ENCODE data around the gene ESR1.
"Not testable (repeated sequence)": the region's sequence is repeated elsewhere in the genome, so short reads cannot be mapped to it uniquely, and the experiment has no call there.

ESR1 gene

GRCh38 chr6:152054441-152054840 lies 247.0 kb downstream of the ESR1 start:
- DNase-seq (ENCODE audit: low read depth), result no peak

- DNase-seq (ENCODE audit: low read depth), result no peak
Observed at GRCh38 chr6:152055517-152055916, 248.0 kb downstream of the ESR1 start.

GRCh38 chr6:152057832-152058498 lies 250.5 kb downstream of the ESR1 start:
- no peak for DNase-seq (ENCODE audit: low read depth)

GRCh38 chr6:152059909-152060308 lies 252.4 kb downstream of the ESR1 start:
- DNase-seq (ENCODE audit: low read depth), result no peak

GRCh38 chr6:152062476-152062875 lies 255.0 kb downstream of the ESR1 start:
- DNase-seq (ENCODE audit: low read depth), result no peak

- DNase-seq (ENCODE audit: low read depth), result no peak
Observed at GRCh38 chr6:152063170-152063921, 255.9 kb downstream of the ESR1 start.

- no peak for DNase-seq (ENCODE audit: low read depth)
Observed at GRCh38 chr6:152068622-152069261, 261.3 kb downstream of the ESR1 start.

GRCh38 chr6:152070556-152070955 lies 263.1 kb downstream of the ESR1 start:
- DNase-seq (ENCODE audit: low read depth), result no peak

GRCh38 chr6:152071318-152071717 lies 263.8 kb downstream of the ESR1 start:
- no peak for DNase-seq (ENCODE audit: low read depth)

GRCh38 chr6:152071843-152072242 lies 264.4 kb downstream of the ESR1 start:
- DNase-seq (ENCODE audit: low read depth), result no peak

GRCh38 chr6:152076242-152076641 lies 268.8 kb downstream of the ESR1 start:
- not testable (repeated sequence) for DNase-seq (ENCODE audit: low read depth)

GRCh38 chr6:152078001-152078400 lies 270.5 kb downstream of the ESR1 start:
- no peak for DNase-seq (ENCODE audit: low read depth)

- no peak for DNase-seq (ENCODE audit: low read depth)
Observed at GRCh38 chr6:152078804-152079203, 271.3 kb downstream of the ESR1 start.

GRCh38 chr6:152085451-152085921 lies 278.0 kb downstream of the ESR1 start:
- DNase-seq (ENCODE audit: low read depth), result no peak

GRCh38 chr6:152086223-152086873 lies 278.9 kb downstream of the ESR1 start:
- DNase-seq (ENCODE audit: low read depth), result no peak

- no peak for DNase-seq (ENCODE audit: low read depth)
Observed at GRCh38 chr6:152087096-152087495, 279.6 kb downstream of the ESR1 start.

GRCh38 chr6:152087701-152088100 lies 280.2 kb downstream of the ESR1 start:
- DNase-seq (ENCODE audit: low read depth), result no peak

- no peak for DNase-seq (ENCODE audit: low read depth)
Observed at GRCh38 chr6:152089992-152090391, 282.5 kb downstream of the ESR1 start.

GRCh38 chr6:152091201-152091600 lies 283.7 kb downstream of the ESR1 start:
- DNase-seq (ENCODE audit: low read depth), result no peak

- DNase-seq (ENCODE audit: low read depth), result no peak
Observed at GRCh38 chr6:152091851-152092341, 284.4 kb downstream of the ESR1 start.

- no peak for DNase-seq (ENCODE audit: low read depth)
Observed at GRCh38 chr6:152093711-152094110, 286.2 kb downstream of the ESR1 start.

- no peak for DNase-seq (ENCODE audit: low read depth)
Observed at GRCh38 chr6:152094276-152094675, 286.8 kb downstream of the ESR1 start.
